GM12865 (cell line): ENCODE measurements around the gene TGM5.
"Not testable (repeated sequence)": the region's sequence is repeated elsewhere in the genome, so short reads cannot be mapped to it uniquely, and the experiment has no call there.

Experiments used
- DNase-seq: peaks from one replicate; pipeline ENCODE4 v3.0.0; 2010; ENCODE audit warnings: low read depth
- H3K4me3 ChIP-seq: 2 replicates; pipeline ENCODE4 v1.5.1; 2011; ENCODE audit warnings: mild to moderate bottlenecking, low read depth, low read length, control low read depth
- TF ChIP-seq, protein P1 (sequence below): IDR thresholded peaks from 2 replicates; pipeline ENCODE4 v1.5.1; 2011; ENCODE audit warnings: low read length, control low read depth, low read depth, inconsistent platforms; ENCODE audit not compliant: insufficient read depth; ENCODE audit errors: missing control alignments

TGM5 gene

DNA sequence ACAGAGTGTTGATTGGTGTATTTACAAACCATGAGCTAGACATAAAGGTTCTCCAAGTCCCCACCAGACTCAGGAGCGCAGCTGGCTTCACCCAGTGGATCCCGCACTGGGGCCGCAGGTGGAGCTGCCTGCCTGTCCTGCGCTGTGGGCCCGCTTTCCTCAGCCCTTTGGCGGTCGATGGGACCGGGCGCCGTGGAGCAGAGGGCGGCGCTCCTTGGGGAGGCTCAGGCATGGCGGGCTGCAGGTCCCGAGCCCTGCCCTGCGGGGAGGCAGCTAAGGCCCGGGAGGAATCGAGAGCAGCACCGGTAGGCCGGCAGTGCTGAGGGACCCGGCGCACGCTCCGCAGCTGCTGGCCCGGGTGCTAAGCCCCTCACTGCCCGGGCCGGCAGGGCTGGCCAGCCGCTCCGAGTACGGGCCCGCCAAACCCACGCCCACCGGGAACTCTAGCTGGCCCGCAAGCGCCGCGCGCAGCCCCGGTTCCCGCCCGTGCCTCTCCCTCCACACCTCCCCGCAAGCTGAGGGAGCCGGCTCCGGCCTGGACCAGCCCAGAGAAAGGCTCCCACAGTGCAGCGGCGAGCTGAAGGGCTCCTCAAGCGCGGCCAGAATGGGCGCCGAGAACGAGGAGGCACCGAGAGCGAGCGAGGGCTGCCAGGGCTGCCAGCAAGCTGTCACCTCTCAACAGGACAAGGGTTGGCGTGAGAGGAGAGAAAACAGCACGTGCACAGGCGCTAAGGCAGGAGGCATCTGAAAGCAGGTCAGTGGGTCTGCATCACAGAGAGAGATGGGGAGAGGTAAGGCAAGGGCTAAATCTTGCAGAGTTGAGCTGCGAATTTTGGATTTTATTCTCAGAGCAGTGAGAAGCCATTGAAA, 40.1 kb downstream of the TGM5 start:
- TF ChIP-seq, protein P1, sequence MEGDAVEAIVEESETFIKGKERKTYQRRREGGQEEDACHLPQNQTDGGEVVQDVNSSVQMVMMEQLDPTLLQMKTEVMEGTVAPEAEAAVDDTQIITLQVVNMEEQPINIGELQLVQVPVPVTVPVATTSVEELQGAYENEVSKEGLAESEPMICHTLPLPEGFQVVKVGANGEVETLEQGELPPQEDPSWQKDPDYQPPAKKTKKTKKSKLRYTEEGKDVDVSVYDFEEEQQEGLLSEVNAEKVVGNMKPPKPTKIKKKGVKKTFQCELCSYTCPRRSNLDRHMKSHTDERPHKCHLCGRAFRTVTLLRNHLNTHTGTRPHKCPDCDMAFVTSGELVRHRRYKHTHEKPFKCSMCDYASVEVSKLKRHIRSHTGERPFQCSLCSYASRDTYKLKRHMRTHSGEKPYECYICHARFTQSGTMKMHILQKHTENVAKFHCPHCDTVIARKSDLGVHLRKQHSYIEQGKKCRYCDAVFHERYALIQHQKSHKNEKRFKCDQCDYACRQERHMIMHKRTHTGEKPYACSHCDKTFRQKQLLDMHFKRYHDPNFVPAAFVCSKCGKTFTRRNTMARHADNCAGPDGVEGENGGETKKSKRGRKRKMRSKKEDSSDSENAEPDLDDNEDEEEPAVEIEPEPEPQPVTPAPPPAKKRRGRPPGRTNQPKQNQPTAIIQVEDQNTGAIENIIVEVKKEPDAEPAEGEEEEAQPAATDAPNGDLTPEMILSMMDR, result no peak
- H3K4me3 ChIP-seq, result no peak overlapping the region
- no peak for DNase-seq

DNA sequence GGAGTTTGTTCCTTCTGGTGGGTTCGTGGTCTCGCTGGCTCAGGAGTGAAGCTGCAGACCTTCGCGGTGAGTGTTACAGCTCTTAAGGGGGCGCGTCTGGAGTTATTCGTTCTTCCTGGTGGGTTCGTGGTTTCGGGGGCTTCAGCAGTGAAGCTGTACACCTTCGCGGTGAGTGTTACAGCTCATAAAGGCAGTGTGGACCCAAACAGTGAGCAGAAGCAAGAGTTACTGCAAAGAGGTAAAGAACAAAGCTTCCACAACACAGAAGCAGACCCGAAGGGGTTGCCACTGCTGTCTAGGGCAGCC, 40.8 kb downstream of the TGM5 start:
- H3K4me3 ChIP-seq, DNase-seq: not testable (repeated sequence)

DNA sequence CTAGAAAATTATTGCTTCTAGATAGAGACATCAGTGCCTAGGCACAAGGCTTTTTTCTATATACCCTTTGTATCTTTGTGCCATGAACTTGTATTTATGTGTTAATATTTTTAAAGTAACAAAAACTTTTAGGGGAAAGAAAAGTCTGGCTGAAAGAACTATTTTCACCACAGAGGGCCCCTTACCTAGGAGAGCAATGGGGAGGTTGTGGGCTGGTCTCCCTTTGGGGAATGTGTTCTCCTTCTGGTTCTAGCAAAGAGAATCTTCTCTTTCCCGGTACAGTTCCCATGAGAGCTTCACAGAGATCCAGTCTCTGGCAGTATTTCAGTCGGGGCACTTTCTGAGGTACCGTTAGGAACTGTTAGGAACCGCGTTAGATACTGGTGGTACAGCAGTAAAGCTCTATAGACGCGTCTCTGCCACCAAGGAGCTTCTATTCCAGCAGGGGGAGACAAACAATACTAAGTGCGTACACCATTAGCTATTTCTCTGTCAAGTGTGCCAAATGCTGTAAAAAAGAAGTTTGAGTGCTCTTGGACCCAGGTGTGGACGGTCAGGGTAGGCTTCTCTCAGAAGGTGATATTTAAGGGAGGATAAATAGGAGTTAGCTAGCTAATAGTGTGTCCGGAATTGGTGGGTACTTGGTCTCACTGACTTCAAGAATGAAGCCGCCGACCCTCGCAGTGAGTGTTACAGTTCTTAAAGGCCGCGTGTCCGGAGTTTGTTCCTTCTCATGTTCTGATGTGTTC, 41.4 kb downstream of the TGM5 start:
- TF ChIP-seq, protein P1, result peak; percentile 80
- peak; percentile 79 for DNase-seq
- no peak overlapping the region for H3K4me3 ChIP-seq

DNA sequence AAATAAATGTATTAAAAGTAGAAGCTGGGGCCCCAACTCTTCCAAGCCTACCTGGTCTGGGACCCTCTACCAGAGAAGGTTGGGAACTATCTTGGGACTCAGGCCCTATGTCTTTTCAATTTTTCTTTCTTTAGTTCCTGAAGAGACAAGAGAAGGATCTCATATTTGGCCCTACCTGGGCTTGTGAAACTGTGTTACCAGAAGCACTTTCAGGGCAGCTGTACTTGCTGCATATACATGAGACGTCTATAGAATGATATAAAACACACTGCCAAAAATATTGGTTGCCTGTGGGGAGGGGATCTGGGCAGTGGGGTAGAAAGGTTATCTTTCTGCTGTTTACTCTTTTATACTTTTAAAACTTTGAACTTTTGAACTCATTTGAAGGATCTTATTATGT, 45.3 kb downstream of the TGM5 start:
- no peak for DNase-seq
- TF ChIP-seq, protein P1, result no peak
- H3K4me3 ChIP-seq, result no peak overlapping the region

DNA sequence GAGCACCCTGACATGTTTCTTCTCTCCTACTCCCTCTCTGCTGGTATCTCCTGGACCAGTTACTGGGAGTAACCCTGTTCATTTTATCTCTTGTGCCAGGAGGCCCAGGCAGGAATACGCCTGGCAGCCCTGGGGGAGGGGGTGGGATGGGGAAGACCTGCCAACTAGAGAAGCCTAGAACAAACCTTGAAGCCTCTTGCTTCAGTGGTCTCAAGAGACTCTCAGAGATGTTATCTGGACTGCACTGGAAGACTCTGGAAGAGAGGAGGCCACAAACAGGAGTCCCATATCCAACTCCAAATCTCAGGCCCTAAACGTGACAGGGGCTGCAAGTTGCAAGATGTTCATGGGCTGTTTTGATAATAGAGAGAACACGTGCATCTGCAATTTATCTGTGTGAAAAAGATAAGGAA, 45.7 kb downstream of the TGM5 start, which contains the start of gene EPB42:
EPB42 (minus strand) TSS at position 28 of the 413 bp plus-strand sequence. CDS start 193 bp downstream, outside the sequence.
- DNase-seq, result no peak
- TF ChIP-seq, protein P1, result no peak
- H3K4me3 ChIP-seq, result no peak within 1 kb of the TSS

DNA sequence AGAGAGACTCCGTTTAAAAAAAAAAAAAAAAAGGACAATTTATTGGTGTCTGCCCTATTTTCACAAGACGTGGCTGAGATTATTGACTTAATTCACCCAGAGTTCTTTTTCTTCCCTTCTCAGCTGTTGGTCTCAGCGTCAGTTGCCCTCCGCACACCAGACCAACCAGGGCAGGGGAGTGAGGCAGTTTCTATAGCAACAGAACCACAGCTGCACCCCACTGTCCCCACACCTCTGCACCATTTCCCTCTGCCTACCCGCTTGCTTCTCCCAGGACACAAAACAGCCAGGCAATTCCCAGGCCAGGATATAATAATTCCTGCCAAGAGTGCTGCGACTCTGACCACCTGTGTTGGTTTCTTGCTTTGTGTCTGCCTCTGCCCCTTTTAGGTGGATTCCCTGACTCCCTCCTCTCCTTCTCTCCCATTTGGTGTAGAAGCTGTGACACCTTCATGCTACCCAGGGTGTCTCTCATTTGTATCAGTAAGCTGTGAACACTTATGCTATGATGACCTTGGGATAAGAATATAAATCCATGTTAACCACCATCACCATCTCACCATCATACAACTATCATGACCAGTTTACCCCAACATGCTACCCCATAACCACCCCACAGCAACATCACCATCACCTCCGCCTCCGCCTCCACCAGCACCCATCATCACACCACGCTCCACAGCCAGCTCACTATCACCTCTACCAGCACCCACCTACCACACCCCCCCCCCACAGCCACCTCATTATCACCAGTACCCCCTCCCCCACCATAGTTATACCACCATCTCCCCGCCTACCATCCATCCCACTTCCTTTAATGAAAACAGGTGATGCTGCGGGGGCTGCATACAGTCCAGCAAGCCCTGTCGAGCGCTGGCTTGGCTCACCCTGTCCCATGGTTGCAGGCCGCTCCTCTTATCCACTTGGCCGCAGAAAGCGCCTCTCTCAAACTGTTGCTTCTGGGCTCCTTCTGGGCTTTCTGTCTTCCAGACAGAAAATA, 46.5 kb downstream of the TGM5 start:
- DNase-seq, result no peak
- H3K4me3 ChIP-seq, result no peak overlapping the region
- TF ChIP-seq, protein P1, result no peak
